Activated CD8-positive, alpha-beta memory T cell treated with anti-CD3 and anti-CD28 coated beads, Interleukin-2, amount 50 U/mL, for 48 hours (primary cell): ENCODE measurements around the gene DPP6.
"Not testable (repeated sequence)": the region's sequence is repeated elsewhere in the genome, so short reads cannot be mapped to it uniquely, and the experiment has no call there.

Source experiments
- DNase-seq: peaks from one replicate; pipeline ENCODE4 v3.0.0-alpha.2; 2020

Gene DPP6

GRCh38 chr7:154628556-154628955, 576.4 kb downstream of the DPP6 start:
- no peak for DNase-seq

GRCh38 chr7:154631162-154631561, 579.0 kb downstream of the DPP6 start:
- DNase-seq, result no peak

GRCh38 chr7:154633641-154634040, 581.4 kb downstream of the DPP6 start:
- DNase-seq, result no peak

- no peak for DNase-seq
These were observed 586.1 kb downstream of the DPP6 start for GRCh38 chr7:154638286-154638685.

- no peak for DNase-seq
These were observed 588.2 kb downstream of the DPP6 start for GRCh38 chr7:154640266-154640865.

GRCh38 chr7:154640917-154641316, 588.7 kb downstream of the DPP6 start:
- DNase-seq, result no peak

GRCh38 chr7:154644366-154644765, 592.2 kb downstream of the DPP6 start:
- DNase-seq, result no peak

GRCh38 chr7:154646126-154647013, 594.2 kb downstream of the DPP6 start:
- DNase-seq, result no peak

- DNase-seq, result no peak
These were observed 595.4 kb downstream of the DPP6 start for GRCh38 chr7:154647625-154648024.

- no peak for DNase-seq
These were observed 596.8 kb downstream of the DPP6 start for GRCh38 chr7:154649015-154649414.

GRCh38 chr7:154649434-154649833, 597.2 kb downstream of the DPP6 start:
- DNase-seq, result no peak

GRCh38 chr7:154650275-154650674, 598.1 kb downstream of the DPP6 start:
- no peak for DNase-seq

- no peak for DNase-seq
These were observed 599.3 kb downstream of the DPP6 start for GRCh38 chr7:154651501-154651900.

- no peak for DNase-seq
These were observed 600.4 kb downstream of the DPP6 start for GRCh38 chr7:154652564-154652963.

GRCh38 chr7:154653281-154653680, 601.1 kb downstream of the DPP6 start:
- no peak for DNase-seq

- no peak for DNase-seq
These were observed 604.4 kb downstream of the DPP6 start for GRCh38 chr7:154656618-154657017.

GRCh38 chr7:154666768-154667167, 614.6 kb downstream of the DPP6 start:
- no peak for DNase-seq

GRCh38 chr7:154672659-154673415, 620.6 kb downstream of the DPP6 start:
- DNase-seq, result no peak

GRCh38 chr7:154674191-154674590, 622.0 kb downstream of the DPP6 start:
- no peak for DNase-seq

- DNase-seq, result no peak
These were observed 623.4 kb downstream of the DPP6 start for GRCh38 chr7:154675560-154675959.

- not testable (repeated sequence) for DNase-seq
These were observed 623.8 kb downstream of the DPP6 start for GRCh38 chr7:154676033-154676421.

- DNase-seq, result no peak
These were observed 624.4 kb downstream of the DPP6 start for GRCh38 chr7:154676422-154677073.

- DNase-seq, result no peak
These were observed 625.3 kb downstream of the DPP6 start for GRCh38 chr7:154677454-154677853.
